HuH-7.5 (cell line): Measurements from ENCODE around the gene RBPJ.
"Not testable (repeated sequence)": the region's sequence is repeated elsewhere in the genome, so short reads cannot be mapped to it uniquely, and the experiment has no call there.

Source experiments
- DNase-seq: peaks from one replicate; pipeline ENCODE4 v3.0.0; 2011; ENCODE audit warnings: low spot score

Gene RBPJ

GRCh38 chr4:26342328-26343037 is 21.7 kb downstream of the RBPJ start:
- DNase-seq, result no peak

- no peak for DNase-seq
Observed at GRCh38 chr4:26343038-26343398, 22.2 kb downstream of the RBPJ start.

- DNase-seq, result no peak
Observed at GRCh38 chr4:26344901-26345564, 24.2 kb downstream of the RBPJ start.

- no peak for DNase-seq
Observed at GRCh38 chr4:26345565-26345938, 24.7 kb downstream of the RBPJ start.

GRCh38 chr4:26346203-26346620 is 25.4 kb downstream of the RBPJ start:
- DNase-seq, result no peak

- no peak for DNase-seq
Observed at GRCh38 chr4:26349496-26349895, 28.7 kb downstream of the RBPJ start.

GRCh38 chr4:26351685-26352084 is 30.9 kb downstream of the RBPJ start:
- DNase-seq, result no peak

GRCh38 chr4:26354491-26354890 is 33.7 kb downstream of the RBPJ start:
- no peak for DNase-seq

GRCh38 chr4:26355392-26356052 is 34.7 kb downstream of the RBPJ start:
- DNase-seq, result no peak

GRCh38 chr4:26356081-26356501 is 35.3 kb downstream of the RBPJ start:
- no peak for DNase-seq

- not testable (repeated sequence) for DNase-seq
Observed at GRCh38 chr4:26359521-26359920, 38.7 kb downstream of the RBPJ start.

GRCh38 chr4:26360273-26360672 is 39.5 kb downstream of the RBPJ start:
- no peak for DNase-seq

GRCh38 chr4:26360864-26361263 is 40.0 kb downstream of the RBPJ start:
- DNase-seq, result no peak

- DNase-seq, result no peak
Observed at GRCh38 chr4:26361297-26361696, 40.5 kb downstream of the RBPJ start.

- DNase-seq, result no peak
Observed at GRCh38 chr4:26362745-26363439, 42.1 kb downstream of the RBPJ start.

GRCh38 chr4:26365537-26366150 is 44.8 kb downstream of the RBPJ start:
- DNase-seq, result no peak

GRCh38 chr4:26367811-26368210 is 47.0 kb downstream of the RBPJ start:
- DNase-seq, result no peak

- DNase-seq, result no peak
Observed at GRCh38 chr4:26368685-26369084, 47.9 kb downstream of the RBPJ start.

GRCh38 chr4:26369132-26369531 is 48.3 kb downstream of the RBPJ start:
- DNase-seq, result no peak

- no peak for DNase-seq
Observed at GRCh38 chr4:26369581-26369980, 48.8 kb downstream of the RBPJ start.

GRCh38 chr4:26372076-26372475 is 51.3 kb downstream of the RBPJ start:
- DNase-seq, result no peak

GRCh38 chr4:26372525-26373172 is 51.8 kb downstream of the RBPJ start:
- DNase-seq, result peak; percentile 53
